HG02852 (cell line): Measurements from ENCODE around the gene ANKRD17.
A peak's percentile ranks its signal among the peaks of the same experiment; 100 is the strongest.

Experiments
- ATAC-seq: cut with Tn5 transposase; IDR thresholded peaks from one replicate; pipeline ENCODE4 v1.9.1; 2021; ENCODE audit warnings: mild to moderate bottlenecking, moderate library complexity; ENCODE audit not compliant: unreplicated experiment

ANKRD17 gene

DNA sequence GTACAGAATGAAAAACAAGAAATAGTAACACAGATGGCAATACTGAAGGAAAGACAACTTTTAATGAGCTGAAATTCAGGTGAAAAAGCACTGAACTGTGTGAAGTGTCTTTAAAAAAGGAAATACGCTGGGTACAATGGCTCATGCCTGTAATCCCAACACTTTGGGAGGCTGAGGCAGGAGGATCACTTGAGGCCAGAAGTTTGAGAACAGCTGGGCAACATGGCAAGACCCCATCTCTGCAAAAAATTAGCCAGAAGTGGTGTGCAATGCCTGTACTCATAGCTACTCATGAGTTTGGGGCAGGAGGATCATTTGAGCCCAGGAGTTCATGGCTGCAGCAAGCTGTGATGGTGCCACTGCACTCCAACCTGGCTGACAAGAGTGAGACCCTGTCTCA is 129.3 kb downstream of the ANKRD17 start:
- no peak for ATAC-seq

DNA sequence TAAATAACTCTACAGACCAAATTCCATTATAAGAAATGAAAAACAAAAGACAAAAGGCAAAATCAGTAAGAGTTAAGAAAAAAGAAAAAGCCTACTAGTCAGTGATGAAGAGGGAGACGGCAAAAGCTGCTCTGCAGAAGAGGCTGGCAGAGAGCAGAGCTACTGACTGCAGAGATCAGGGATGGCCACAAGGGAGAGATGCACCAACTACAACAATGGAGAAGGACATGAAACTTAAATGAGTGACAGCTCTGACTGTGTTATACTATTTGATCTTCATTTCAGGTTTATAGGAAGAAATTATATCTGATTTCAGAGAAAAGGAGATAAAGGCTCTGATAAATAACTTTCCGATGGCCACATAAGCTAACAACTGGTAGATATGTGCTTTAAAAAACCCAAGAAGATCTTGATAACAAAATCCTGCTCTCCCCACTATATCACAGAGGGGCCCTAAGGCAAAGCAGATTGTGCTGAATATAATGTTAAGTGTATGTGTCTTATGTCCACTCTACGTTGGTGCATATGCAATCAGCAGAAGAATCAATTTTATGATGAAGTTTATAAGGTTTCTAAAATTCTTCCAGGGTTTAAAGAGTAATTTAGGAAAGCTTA is 130.7 kb downstream of the ANKRD17 start:
- ATAC-seq = peak; percentile 54

DNA sequence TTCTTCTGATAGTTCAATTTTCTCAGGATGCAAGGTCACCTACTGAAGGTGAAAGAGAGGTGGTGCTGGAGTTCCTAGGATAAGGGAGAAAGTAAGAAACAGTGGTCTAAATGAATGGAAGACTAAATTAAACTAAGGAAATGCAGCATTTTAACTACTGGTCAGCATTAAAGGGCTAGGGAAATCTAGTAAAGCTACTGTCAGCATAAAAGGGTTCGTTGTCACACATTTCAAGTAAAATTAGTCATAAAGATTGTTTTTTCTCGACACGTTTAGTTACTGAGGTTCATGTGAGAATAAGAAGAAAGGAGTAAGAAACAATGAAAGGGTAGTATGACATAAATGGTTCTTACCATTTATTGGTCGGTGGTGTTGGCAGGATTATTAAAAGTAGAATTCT is 149.1 kb downstream of the ANKRD17 start:
- ATAC-seq = no peak

DNA sequence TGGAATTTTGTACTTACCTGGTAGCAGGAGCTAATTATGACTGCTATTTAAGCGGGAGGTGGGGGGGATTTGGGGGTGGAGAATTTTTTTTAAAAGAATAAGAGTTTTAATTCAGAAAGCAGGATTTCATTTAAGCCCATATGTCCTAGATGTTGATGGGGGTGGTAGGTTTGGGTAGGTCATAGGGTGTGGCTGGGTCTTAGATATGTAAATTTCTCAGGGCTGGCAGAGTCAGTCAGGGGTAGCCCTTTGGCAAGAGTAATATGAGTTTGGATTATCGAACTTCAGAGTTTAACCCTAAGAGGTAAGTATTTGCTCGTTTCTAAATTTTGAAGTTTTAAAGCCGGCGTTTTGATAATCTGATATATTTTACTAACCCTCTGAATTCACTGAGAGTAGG is 153.9 kb downstream of the ANKRD17 start:
- no peak for ATAC-seq

DNA sequence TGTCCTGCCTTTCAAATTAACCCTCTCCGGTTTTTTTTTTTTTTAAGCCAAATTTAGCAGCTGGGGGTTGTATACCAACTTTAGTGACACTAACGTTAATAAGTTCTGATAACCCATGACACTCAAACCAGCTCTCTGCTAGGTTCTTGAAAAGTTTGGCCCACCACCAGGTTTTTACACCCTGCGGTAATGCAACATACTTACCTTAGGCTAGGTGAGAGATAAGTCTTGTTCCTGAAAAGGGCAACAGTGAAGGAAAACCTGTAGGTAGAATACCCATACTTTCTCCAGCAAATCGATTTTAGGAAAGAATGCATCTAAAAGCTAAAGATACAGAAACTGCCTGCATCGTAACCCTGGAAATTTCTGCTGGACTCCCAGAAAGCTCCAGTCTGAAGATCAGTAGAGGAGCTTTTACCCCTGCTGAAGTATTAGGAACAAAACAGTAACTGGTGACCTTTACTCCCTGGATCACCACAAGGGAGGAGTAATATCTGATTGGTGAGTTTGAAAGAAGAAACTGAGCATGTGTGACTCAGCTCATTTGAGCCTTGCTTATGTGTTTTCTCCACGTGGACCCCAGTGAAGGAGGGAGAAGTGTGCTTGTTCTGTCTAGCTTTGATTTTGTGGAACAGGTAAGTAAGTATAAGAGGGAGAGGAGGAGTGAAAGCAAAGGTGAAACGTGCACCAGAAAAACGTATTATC is 154.6 kb downstream of the ANKRD17 start:
- ATAC-seq = no peak

DNA sequence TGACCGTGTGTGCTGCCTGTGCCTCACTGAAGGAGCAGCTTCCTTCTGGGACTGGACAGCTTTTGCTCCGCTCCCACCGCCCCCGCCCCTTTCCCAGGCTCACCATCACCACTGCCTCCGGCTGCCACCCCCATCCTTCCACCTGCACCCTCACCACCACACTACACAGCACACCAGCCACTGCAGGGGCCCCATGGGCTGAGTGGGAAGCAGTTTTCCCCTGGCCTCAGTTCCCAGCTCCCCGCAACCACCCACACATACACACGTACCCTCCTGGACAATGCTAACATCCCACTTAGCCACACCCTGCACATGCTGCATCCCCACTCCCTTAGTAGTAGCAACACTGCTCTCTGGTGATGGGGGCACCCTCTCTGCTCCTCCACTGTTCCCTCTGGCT is 159.5 kb downstream of the ANKRD17 start:
- ATAC-seq = no peak

DNA sequence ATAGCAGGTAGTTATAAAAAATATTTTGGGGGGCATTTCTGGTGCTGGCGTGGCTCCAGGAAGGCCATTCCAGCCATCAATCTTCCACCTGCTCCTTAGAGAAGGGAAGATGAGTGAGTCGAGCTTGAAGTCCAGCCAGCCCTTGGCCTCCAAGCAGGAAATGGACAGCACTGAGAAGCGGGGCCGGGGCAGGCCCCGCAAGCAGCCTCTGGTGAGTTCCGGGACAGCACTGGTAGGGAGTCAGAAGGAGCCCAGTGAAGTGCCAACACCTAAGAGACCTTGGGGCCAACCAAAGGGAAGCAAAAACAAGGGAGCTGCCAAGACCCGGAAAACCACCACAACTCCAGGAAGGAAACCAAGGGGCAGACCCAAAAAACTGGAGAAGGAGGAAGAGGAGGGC is 159.9 kb downstream of the ANKRD17 start:
- no peak for ATAC-seq

DNA sequence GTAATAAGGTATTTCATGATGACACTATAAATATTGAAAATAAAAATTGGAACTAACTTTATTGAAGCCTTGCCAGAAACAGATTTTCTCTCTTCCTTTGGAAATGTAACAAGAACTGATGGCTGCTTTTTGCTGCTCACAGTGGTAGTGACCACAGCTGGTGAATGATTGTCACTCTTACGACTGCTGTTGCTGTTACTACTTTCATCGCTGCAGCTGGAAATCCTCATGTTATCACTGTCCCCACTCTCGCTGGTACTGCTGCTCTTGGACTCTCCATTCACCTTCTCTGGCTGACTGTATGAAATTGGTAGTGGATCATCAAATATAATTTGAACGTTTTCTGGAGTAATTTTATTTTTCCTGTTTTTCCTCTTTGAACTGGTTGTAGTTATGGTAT is 160.6 kb downstream of the ANKRD17 start:
- ATAC-seq = no peak

DNA sequence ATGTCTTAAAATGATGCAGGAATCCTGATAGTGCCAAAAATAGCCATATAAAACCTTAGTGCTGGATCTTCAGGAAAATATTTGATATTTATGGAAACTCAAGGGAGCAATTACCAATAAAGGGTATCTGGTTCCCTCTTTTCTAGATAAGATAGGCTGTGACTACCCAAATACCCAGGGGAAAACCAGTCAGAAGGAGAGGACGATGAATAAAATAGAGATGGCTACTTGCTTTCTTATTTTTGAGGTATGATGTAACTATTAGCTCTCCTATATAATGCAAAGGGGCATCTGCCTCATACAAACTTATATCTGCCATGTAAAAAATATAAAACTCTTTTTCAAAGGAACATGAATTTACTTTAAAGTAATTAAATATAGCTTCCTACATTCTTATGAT is 165.7 kb downstream of the ANKRD17 start:
- ATAC-seq = no peak

DNA sequence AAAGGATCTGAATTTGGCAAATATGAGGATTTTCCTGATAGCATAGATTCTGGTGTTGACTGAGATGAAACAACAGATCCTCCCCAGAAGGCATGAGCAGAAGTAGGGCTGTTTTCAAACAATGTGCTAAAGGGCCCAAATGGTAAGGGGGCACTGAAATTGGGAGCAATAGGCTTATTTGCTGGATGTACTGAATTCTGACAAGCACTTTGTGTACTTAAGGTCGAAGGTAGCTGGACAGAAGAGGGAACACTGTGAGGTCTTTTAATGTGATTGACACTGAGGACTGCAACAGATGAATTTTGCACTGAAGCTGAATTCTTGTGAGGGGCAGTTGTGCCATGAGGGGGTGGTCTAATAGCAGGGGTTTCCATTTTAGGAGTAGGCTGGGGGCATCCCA is 167.9 kb downstream of the ANKRD17 start:
- no peak for ATAC-seq

DNA sequence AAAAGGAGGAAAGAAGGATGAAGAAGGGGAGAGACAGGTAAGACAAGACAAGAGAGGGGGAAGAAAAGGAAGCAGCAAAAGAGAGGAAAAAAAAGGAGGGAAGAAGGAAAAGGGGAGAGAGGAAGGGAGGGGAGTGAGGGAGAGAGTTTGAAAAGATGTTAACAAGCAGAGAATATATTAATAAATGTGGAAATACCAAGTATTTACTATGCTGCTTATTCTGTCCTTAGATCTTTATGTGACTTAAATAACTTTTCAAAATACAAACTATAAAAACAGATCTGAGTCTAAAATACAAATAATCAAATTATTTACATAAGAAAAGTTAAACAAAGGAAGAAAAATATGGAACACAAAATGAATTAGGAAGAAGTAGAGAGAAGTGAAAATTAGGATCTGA is 170.7 kb downstream of the ANKRD17 start:
- ATAC-seq = no peak

DNA sequence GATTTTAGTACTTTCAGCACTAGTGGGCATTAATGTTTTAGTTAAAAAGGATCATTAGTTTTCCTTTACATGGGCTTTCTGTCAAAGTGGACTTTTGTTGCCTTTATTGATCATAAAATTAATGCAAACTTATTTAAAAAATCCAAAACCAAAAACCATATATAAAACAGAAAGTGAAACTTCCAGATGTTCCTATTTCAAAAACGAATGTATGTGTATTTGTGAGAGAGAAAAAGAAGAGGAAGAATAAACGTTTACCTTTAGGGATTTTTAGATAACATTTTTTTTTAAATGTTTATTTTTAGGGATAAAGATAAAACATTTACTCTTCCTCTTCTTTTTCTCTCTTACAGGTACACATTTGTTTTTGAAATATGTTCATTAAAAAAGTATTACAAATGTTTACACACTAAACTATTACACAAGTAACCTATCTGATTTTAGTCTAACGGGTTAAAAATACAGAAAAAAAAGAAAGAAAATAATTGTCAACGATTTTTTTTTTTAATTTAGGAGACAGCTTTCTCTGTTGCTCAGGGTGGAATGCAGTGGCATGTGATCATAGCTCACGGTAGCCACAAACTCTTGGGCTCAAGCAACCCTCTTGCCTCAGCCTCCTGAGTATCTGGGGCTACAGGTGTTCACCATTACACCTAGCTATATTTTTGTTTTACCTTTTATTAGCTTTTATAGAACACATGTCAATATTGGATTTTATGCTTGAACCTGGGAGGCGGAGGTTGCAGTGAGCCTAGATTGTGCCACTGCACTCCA is 172.3 kb downstream of the ANKRD17 start:
- ATAC-seq = no peak

DNA sequence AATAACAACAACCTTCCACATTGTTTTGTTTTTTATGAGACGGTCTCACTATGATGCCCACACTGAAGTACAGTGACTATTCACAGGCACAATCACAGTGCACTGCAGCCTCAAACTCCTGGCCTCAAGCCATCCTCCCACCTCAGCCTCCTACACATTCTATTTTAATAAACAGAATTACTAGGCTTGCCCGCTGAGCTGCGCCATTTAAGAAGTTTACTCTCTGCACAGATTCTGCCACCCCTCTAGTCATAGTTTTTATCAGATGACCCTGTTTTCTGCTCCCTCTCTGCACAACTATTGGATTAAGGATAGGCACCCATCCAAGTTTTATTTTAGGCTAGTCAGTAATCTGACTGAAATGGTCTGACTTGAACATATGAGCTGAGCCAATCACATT is 177.8 kb downstream of the ANKRD17 start:
- ATAC-seq = peak; percentile 43

DNA sequence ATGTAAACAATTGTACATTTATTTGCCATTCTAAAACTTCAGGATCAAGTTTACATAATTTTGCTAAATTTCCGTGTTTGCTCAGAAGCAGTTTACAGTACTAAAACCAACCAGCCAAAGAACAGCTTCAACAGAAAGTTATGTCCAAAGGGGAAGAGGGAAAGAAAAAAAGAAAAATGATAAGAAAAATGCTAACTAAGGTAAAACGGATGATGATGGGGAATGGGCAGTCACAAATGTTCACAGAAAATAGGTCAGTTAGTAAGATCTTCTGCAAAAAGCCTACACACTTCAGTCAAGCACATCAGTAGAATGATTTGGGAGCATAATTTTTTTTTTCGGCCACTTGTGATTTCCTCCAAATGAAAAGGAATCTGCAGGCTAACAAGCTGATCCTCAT is 182.8 kb downstream of the ANKRD17 start:
- ATAC-seq = no peak

DNA sequence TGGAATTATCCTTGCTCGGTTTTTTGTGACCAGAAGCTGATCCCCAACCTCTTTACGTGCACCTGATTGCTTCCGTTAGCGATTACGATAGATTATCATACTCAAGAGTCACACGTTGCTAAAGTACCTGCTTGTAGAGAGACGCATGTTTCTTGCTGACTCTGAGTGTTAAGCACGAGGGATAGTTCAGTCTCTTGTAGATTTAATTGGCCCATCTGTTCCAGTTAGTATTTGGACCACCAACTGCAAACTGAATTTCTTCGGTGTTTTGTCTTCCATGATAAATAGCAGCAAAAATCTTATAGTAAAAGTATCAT is 188.6 kb downstream of the ANKRD17 start:
- peak; percentile 18 for ATAC-seq

DNA sequence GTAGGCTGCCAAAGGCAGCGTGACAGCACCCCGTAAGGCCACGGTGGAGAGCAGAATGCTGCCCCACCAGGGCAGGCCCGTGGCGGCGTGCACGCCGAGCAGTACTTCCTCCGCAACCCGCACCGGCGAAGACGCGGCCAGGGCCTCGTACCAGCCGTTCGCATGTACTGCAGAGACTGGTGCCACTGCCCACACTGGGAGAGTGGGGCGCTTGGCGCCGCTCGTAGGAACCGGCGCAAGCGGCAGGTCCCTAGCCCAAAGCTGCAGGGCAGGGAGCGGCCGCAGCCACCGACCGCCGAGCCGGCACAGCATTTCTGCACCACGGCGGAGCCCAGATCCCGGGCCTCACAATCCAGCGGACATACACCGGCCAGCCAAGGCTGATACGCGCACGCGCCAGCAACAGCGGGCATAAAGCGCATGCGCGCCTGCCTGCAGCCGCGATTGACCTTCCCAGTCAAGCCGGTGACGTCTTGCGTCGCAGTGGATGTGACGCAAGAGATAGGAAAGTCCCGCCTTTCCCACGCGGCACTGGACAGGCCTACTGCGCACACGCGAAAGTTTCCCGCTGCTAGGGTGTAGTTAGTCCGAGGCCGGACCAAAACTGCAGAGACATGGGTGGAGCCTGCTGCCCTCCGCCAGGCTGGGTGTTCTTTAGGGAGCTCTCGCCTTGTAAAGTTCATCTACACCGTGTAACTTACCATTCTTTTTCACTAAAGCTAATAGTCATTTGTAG is 189.1 kb downstream of the ANKRD17 start, which contains the start of gene COX18:
TSS of gene COX18 (minus strand) at position 379 of the 736 bp plus-strand sequence. CDS start at position 312, 67 bp downstream.
- ATAC-seq = peak; percentile 84

DNA sequence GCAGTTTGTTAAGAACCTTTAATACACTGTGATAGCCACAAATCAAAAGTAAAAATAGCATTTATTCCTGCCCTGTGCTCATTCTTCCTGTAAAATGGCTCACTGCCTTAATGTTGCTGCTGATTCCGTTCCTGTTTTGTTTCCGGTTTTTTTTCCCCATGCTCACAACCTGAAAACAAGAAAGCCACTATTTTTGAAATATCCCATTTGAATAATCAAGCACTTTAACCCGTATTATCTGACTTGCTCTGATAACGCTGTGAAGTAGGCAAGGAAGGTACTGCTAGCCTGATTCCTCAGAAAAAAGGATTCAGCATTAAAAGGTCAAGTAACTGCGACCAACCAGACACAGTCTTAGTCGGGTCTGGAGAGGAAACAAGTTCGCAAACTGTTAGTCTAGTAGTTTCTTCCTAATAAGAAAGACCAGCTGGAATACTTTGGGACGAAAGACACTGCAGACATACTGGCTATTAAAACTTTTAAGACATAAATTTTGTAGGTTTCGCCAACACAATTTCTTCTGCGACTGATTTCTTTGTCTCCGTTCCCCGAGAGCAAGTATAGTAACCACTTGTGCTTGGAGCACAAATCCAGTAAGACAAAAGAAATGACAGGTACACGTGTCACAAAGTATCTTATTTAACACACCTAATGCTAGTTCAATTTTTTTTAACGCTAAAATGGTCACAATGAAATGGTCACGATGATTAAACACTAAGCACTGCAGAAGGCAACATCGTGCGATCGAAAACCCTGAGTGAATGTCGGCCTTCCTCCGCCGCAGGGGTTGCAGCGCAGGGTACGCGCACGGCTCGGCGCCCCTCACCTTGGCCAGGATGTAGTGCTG is 189.9 kb downstream of the ANKRD17 start:
- peak; percentile 1 for ATAC-seq

DNA sequence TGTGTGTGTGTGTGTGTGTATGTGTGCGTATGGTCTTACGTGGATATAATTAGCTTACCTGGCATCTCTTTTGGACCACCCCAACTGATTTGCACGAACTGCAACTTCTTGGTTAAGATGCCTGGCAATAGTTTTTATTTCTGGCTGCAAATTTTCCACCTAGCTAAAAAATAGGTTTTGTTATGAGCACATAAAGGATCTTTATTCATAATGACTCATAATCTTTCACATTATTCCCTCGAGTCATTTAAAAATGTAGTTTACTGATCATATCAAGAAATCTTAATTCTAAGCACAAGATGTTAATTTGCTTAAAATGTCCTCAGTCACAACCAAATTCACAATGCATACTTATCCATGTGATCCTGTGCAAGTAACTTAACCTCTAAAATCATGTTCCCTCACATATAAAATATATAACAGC is 190.6 kb downstream of the ANKRD17 start:
- no peak for ATAC-seq

DNA sequence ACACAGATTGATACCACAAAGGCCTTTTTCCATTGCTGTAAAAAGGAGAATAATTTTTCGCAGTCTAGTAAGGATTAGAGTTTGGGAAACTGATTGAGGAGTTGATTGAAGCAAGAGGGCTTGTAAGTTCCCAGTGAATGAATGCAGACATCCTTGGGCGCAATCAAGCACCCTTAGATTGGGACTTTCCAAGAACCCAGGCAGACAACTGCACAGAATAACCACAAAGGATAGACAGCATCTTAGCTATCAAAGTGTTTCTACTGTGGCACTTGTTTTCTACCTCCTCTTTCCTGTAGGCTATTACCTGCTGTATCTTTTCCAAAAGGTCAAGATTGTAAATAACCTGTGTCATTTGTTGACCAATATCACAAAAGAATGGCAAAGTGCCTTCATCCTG is 191.7 kb downstream of the ANKRD17 start:
- no peak for ATAC-seq

DNA sequence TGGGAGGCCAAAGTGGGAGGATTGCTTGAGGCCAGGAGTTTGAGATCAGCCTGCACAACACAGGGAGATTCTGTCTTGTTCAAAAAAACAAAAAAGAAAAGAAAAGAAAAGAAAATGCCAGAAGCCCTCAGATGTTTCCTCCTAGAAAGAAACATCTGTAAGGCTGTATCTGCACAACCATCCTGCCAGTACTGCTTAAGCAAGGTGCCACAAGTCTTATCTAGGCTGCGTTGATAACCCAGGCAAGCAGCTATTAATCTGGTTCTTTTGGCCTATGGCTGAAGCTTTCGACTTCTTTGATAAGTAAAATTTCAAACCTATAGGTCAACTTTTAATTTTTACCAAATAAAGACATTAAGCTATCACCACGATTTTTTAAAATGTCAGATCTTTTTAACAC is 192.2 kb downstream of the ANKRD17 start:
- no peak for ATAC-seq

DNA sequence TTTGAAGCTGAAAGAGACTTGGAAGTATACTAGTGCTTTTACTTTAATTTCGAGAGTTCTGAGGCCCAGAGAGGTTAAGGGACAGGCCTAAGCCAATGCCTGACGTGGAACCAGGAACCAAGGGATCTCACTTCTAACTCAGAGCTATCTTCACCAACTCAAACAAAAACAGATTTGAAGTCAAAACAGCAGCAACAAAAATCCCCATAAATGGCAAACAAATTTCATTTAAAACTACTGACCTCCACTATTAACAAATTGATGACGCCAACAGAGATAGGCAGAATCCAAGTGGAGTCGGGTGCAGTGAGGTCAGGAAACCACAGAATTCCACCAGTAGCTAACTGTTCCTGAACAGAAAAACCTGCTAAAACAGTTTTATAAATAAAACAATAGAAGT is 194.1 kb downstream of the ANKRD17 start:
- ATAC-seq = no peak
